ENCODE measurements around the gene TMEM92.

Gene TMEM92

GRCh38 chr17:50322271-50322670 is 48.0 kb downstream of the TMEM92 start:
- Mint-ChIP-seq H3K27me3 (no peaks in the 10 kb centered on the region), H3K9me3 (no peaks in the 10 kb centered on the region), H3K4me3 (no peak overlapping the region), H3K27ac (no peak overlapping the region), H3K36me3 (ENCODE audit: insufficient read depth) (no peaks in the 10 kb centered on the region), H3K4me1 (ENCODE audit: low read depth in 2 of 2) (no peaks in the 10 kb centered on the region)
- ATAC-seq (replicated peaks): no peak
- no peak for DNase-seq

- Mint-ChIP-seq H3K36me3 (ENCODE audit: insufficient read depth) (no peaks in the 10 kb centered on the region), H3K27me3 (no peaks in the 10 kb centered on the region), H3K27ac (no peak overlapping the region), H3K4me1 (ENCODE audit: low read depth in 2 of 2) (no peaks in the 10 kb centered on the region), H3K4me3 (no peak overlapping the region), H3K9me3 (no peaks in the 10 kb centered on the region)
- DNase-seq: no peak
- no peak for ATAC-seq (replicated peaks)
Observed at GRCh38 chr17:50323060-50323459, 48.8 kb downstream of the TMEM92 start.

- Mint-ChIP-seq H3K27me3 (peaks cover 7 to 22% of the 10 kb centered on the region in 2 donors), H3K9me3 (no peaks in the 10 kb centered on the region), H3K4me1 (ENCODE audit: low read depth in 2 of 2) (no peaks in the 10 kb centered on the region), H3K4me3 (no peak overlapping the region), H3K36me3 (ENCODE audit: insufficient read depth) (peaks cover 3% of the 10 kb centered on the region), H3K27ac (no peak overlapping the region)
- no peak for DNase-seq
- ATAC-seq (replicated peaks): no peak
Observed at GRCh38 chr17:50325906-50326305, 51.6 kb downstream of the TMEM92 start.

- peaks cover 9 to 26% of the 10 kb centered on the region in 2 donors for H3K27me3 Mint-ChIP-seq
- no peak overlapping the region for H3K27ac Mint-ChIP-seq
- ATAC-seq (replicated peaks) (no peak), DNase-seq (no peak)
- no peak overlapping the region for H3K4me3 Mint-ChIP-seq
- no peaks in the 10 kb centered on the region for H3K9me3 Mint-ChIP-seq
- H3K36me3 Mint-ChIP-seq (ENCODE audit: insufficient read depth): peaks cover 3% of the 10 kb centered on the region
- H3K4me1 Mint-ChIP-seq (ENCODE audit: low read depth in 2 of 2): no peaks in the 10 kb centered on the region
Observed at GRCh38 chr17:50326831-50327364, 52.6 kb downstream of the TMEM92 start.

- Mint-ChIP-seq H3K9me3 (no peaks in the 10 kb centered on the region), H3K27ac (no peak overlapping the region), H3K4me3 (no peak overlapping the region), H3K4me1 (ENCODE audit: low read depth in 2 of 2) (no peaks in the 10 kb centered on the region), H3K27me3 (peaks cover 13 to 43% of the 10 kb centered on the region in 2 donors), H3K36me3 (ENCODE audit: insufficient read depth) (peaks cover 3% of the 10 kb centered on the region)
- DNase-seq (no peak), ATAC-seq (replicated peaks) (no peak)
Observed at GRCh38 chr17:50328363-50329325, 54.4 kb downstream of the TMEM92 start.

GRCh38 chr17:50329716-50330115 is 55.5 kb downstream of the TMEM92 start:
- Mint-ChIP-seq H3K9me3 (no peaks in the 10 kb centered on the region), H3K27me3 (peaks cover 13 to 45% of the 10 kb centered on the region in 2 donors), H3K4me1 (ENCODE audit: low read depth in 2 of 2) (no peaks in the 10 kb centered on the region), H3K4me3 (no peak overlapping the region), H3K36me3 (ENCODE audit: insufficient read depth) (peaks cover 3% of the 10 kb centered on the region), H3K27ac (no peak overlapping the region)
- ATAC-seq (replicated peaks) (no peak), DNase-seq (no peak)

GRCh38 chr17:50330151-50330775 is 56.0 kb downstream of the TMEM92 start:
- H3K9me3 Mint-ChIP-seq: no peaks in the 10 kb centered on the region
- no peak overlapping the region for H3K4me3 Mint-ChIP-seq
- no peak for ATAC-seq (replicated peaks)
- DNase-seq: no peak
- peaks cover 3% of the 10 kb centered on the region for H3K36me3 Mint-ChIP-seq (ENCODE audit: insufficient read depth)
- H3K27me3 Mint-ChIP-seq: peaks cover 13 to 45% of the 10 kb centered on the region in 2 donors
- H3K27ac Mint-ChIP-seq: no peak overlapping the region
- H3K4me1 Mint-ChIP-seq (ENCODE audit: low read depth in 2 of 2): no peaks in the 10 kb centered on the region
